SK-MEL-5 (cell line): ENCODE data around the gene ZNF382. TPM values are rescaled to one million over a fixed set of nuclear protein-coding genes. Genes with fewer than 3 reads are reported as not detected.

ENCODE experiments used
- DNase-seq: peaks from one replicate; pipeline ENCODE4 v3.0.0-alpha.2; 2016; ENCODE audit warnings: low read depth, low spot score
- in situ Hi-C: cut with HindIII; loops from 2 replicates; pipeline ENCODE4 v1.10.0; 2016; ENCODE audit warnings: low sequenced_read_pairs, high pct_unique_total_duplicates, low pct_unique_long_range_greater_than_20kb
- total RNA-seq: library from RNA; depleted of rRNA; stranded (reverse); fragments of >200 nt; shearing (Covaris generic); gene quantifications from 2 replicates; pipeline ENCODE4 v1.2.3, GENCODE V29; 2014; rRNA removed

Gene ZNF382
- total RNA-seq, 1 experiment from 2014 or later = 9.9 TPM

DNA sequence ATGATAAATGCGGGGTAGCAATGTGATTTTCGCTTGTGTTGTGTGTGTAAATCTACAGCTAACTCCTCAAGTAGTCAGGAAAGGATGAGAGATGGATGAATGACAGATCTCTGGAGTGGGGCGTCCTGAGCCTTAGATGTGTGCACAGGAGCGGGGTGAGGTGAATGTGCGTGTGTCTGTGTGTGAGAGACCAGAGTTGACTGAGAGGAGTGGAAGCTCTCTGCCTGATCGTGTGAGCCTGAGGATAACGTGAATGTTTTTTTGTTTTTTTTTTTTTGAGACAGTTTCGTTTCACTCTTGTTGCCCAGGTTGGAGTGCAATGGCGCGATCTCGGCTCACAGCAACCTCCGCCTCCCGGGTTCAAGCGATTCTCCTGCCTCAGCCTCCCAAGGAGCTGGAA, 60.7 kb downstream of the ZNF382 start:
- in situ Hi-C loops = no loop called here
- DNase-seq = no peak

DNA sequence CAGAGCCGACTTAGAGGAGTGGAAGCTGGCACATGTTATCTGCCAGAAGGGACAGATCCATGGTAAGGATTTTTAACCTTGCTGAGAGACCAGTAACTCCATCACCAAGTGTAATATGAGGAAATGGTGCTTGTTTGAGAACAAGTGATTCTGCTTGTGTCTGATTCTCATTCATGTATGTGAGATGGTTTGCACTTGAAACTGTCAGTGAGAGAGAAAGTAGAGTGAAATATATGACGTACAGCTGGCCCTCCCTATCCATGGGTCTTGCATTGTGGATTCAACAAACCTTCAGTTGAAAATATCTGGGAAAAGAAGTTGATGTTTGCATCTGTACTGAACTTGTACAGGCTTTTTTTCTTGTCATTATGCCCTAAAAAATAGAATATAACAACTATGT, 63.5 kb downstream of the ZNF382 start:
- no peak for DNase-seq
- in situ Hi-C loops = no loop called here

DNA sequence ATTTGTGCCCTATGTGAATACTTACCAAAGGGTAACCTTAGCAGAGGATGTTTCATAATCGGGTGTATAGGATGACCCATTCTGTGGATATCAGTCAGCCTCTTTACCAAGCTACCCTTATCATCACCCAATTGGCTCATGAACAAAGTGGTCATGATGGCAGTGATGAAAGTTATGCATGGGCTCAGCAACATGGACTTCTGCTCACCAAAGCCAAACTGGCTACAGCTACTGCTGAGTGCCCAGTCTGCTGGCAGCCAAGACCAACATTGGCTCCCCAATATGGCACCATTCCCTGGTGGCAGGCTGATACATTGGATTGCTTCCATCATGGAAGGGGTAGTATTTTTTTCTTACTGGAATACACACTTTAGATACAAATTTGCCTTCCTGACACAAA, 67.3 kb downstream of the ZNF382 start:
- no peak for DNase-seq
- in situ Hi-C loops = no loop called here

DNA sequence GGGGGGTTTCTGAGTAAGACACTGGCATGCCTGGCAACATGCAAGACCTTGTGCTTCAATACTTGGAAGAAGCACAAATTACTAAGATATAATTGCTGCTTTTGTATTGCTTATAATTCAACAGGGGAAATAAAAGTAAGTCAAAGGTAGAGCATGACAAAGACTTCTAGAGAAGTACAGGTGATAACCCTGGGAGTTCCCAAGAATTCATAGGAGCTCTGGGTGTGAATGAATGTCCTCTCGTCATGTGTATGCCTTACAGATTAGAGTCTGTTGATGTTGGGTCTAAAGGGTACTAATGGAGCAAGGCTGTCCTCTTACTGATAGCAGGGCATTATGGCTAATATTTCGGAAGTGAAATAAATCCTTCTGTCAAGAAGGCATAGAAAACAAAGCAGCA, 69.1 kb downstream of the ZNF382 start:
- in situ Hi-C loops = no loop called here
- DNase-seq = no peak

DNA sequence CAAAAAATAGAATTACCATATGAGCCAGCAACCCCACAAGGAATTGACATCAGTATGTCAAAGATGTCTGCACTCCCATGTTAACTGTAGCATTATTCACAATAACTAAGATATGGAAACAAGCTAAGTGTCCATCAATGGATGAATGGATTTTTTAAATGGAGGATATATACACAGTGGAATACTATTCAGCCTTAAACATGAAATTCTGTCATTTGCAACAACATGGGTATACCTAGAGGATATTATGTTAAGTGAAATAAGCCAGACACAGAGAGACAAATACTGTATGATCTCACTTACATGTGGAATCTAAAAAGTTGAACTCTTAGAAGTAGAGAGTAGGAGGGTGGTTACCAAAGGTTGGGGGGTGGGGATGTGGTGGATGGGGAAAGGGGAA, 74.3 kb downstream of the ZNF382 start:
- in situ Hi-C loops = no loop called here
- DNase-seq = no peak

Other genes with a start within 250 kb of the ZNF382 start
- 3.0 and 3.5 TPM in 2 replicates for gene ZFP14, start 226.1 kb upstream of the ZNF382 start, total RNA-seq
- 3.6 and 3.9 TPM in 2 replicates for gene ZFP82, start 186.7 kb upstream of the ZNF382 start, total RNA-seq
- gene ZNF566, start 115.8 kb upstream of the ZNF382 start, total RNA-seq = 8.2 and 10.2 TPM in 2 replicates
- 9.0 and 12.0 TPM in 2 replicates for gene ZNF260, start 77.0 kb upstream of the ZNF382 start, total RNA-seq
- 7.1 and 7.3 TPM in 2 replicates for gene ZNF529, start 32.0 kb upstream of the ZNF382 start, total RNA-seq
- 5.4 and 5.8 TPM in 2 replicates for gene ZNF461, start 61.5 kb downstream of the ZNF382 start, total RNA-seq
- 2.9 and 6.3 TPM in 2 replicates for gene ZNF567, start 82.3 kb downstream of the ZNF382 start, total RNA-seq
- 2.9 and 3.5 TPM in 2 replicates for gene ZNF850, start 167.5 kb downstream of the ZNF382 start, total RNA-seq
- 2.5 and 2.6 TPM in 2 replicates for gene ZNF790, start 233.1 kb downstream of the ZNF382 start, total RNA-seq
- gene ZNF345, start 245.6 kb downstream of the ZNF382 start, total RNA-seq = 2.0 and 2.4 TPM in 2 replicates